IPS DF 6.9 (cell line): ENCODE data around the gene PLPP3.

Experiments
- DNase-seq: peaks from one replicate; pipeline ENCODE4 v3.0.0-alpha.2; 2013; ENCODE audit warnings: low read depth, low spot score
- H3K27ac ChIP-seq: one replicate; pipeline ENCODE4 v1.5.1; 2013; ENCODE audit warnings: low read length, control low read depth
- H3K27me3 ChIP-seq: 2 replicates; pipeline ENCODE4 v1.6.1; 2013; ENCODE audit warnings: mild to moderate bottlenecking, low read length; ENCODE audit not compliant: control insufficient read depth, insufficient read depth
- H3K36me3 ChIP-seq: 2 replicates; pipeline ENCODE4 v1.6.1; 2013; ENCODE audit warnings: low read length; ENCODE audit not compliant: control insufficient read depth, insufficient read depth
- H3K4me1 ChIP-seq: 2 replicates; pipeline ENCODE4 v1.6.1; 2013; ENCODE audit warnings: low read length; ENCODE audit not compliant: control insufficient read depth, insufficient read depth
- H3K4me3 ChIP-seq: 2 replicates; pipeline ENCODE4 v1.5.1; 2013; ENCODE audit warnings: mild to moderate bottlenecking, low read length
- H3K9me3 ChIP-seq: 2 replicates; pipeline ENCODE4 v1.6.1; 2013; ENCODE audit warnings: low read length, inconsistent platforms; ENCODE audit not compliant: control insufficient read depth, insufficient read depth
- WGBS: extraction: QIAGEN DNeasy Blood & Tissue Kit; methylation state at CpG from one replicate; pipeline ENCODE4 v1.1.7; 2013; ENCODE audit warnings: mixed read lengths, missing lambda C conversion rate; ENCODE audit not compliant: insufficient read length, insufficient coverage; 5-methylcytosine and 5-hydroxymethylcytosine counted together

PLPP3 gene

GRCh38 chr1:56548571-56548970 is 30.8 kb downstream of the PLPP3 start:
- Histone ChIP-seq H3K27me3 (no peaks in the 10 kb centered on the region), H3K4me1 (peaks cover 20% of the 10 kb centered on the region; the same call in 1 of the 2 replicates), H3K36me3 (no peaks in the 10 kb centered on the region), H3K9me3 (no peaks in the 10 kb centered on the region), H3K27ac (no peak overlapping the region), H3K4me3 (no peak overlapping the region)
- no peak for DNase-seq

GRCh38 chr1:56547977-56548376 is 31.4 kb downstream of the PLPP3 start:
- Histone ChIP-seq H3K27ac (no peak overlapping the region), H3K36me3 (no peaks in the 10 kb centered on the region), H3K27me3 (no peaks in the 10 kb centered on the region), H3K9me3 (no peaks in the 10 kb centered on the region), H3K4me1 (peaks cover 17% of the 10 kb centered on the region; the same call in 1 of the 2 replicates), H3K4me3 (no peak overlapping the region)
- no CpG with 5 or more reads among the region's 2 CpGs for WGBS
- no peak for DNase-seq

- no peak overlapping the region for H3K27ac ChIP-seq
- H3K27me3 ChIP-seq, result no peaks in the 10 kb centered on the region
- peaks cover 19% of the 10 kb centered on the region; the same call in 1 of the 2 replicates for H3K4me1 ChIP-seq
- no peaks in the 10 kb centered on the region for H3K9me3 ChIP-seq
- no peak overlapping the region for H3K4me3 ChIP-seq
- H3K36me3 ChIP-seq, result no peaks in the 10 kb centered on the region
- no CpG with 5 or more reads among the region's 1 CpG for WGBS
- no peak for DNase-seq
These were observed 31.9 kb downstream of the PLPP3 start for GRCh38 chr1:56547473-56547872.

- no CpG with 5 or more reads among the region's 8 CpGs for WGBS
- no peaks in the 10 kb centered on the region for H3K27me3 ChIP-seq
- no peaks in the 10 kb centered on the region for H3K9me3 ChIP-seq
- no peak overlapping the region for H3K27ac ChIP-seq
- no peak for DNase-seq
- peaks cover 12% of the 10 kb centered on the region; the same call in 1 of the 2 replicates for H3K4me1 ChIP-seq
- no peak overlapping the region for H3K4me3 ChIP-seq
- H3K36me3 ChIP-seq, result no peaks in the 10 kb centered on the region
These were observed 33.7 kb downstream of the PLPP3 start for GRCh38 chr1:56545711-56546110.

- Histone ChIP-seq H3K27me3 (no peaks in the 10 kb centered on the region), H3K36me3 (no peaks in the 10 kb centered on the region), H3K27ac (no peak overlapping the region), H3K4me1 (peaks cover 7% of the 10 kb centered on the region; the same call in 1 of the 2 replicates), H3K4me3 (no peak overlapping the region), H3K9me3 (no peaks in the 10 kb centered on the region)
- WGBS, result no CpG with 5 or more reads among the region's 2 CpGs
- DNase-seq, result no peak
These were observed 35.4 kb downstream of the PLPP3 start for GRCh38 chr1:56543783-56544612.

- Histone ChIP-seq H3K4me3 (no peak overlapping the region), H3K36me3 (no peaks in the 10 kb centered on the region), H3K27ac (no peak overlapping the region), H3K4me1 (peaks cover 7% of the 10 kb centered on the region; the same call in 1 of the 2 replicates), H3K9me3 (no peaks in the 10 kb centered on the region), H3K27me3 (no peaks in the 10 kb centered on the region)
- no CpG with 5 or more reads among the region's 5 CpGs for WGBS
- DNase-seq, result no peak
These were observed 36.7 kb downstream of the PLPP3 start for GRCh38 chr1:56542651-56543050.

- no CpG with 5 or more reads among the region's 1 CpG for WGBS
- H3K4me1 ChIP-seq, result peaks cover 13% of the 10 kb centered on the region; the same call in 1 of the 2 replicates
- H3K36me3 ChIP-seq, result no peaks in the 10 kb centered on the region
- H3K27ac ChIP-seq, result no peak overlapping the region
- no peak for DNase-seq
- H3K27me3 ChIP-seq, result no peaks in the 10 kb centered on the region
- H3K4me3 ChIP-seq, result no peak overlapping the region
- H3K9me3 ChIP-seq, result no peaks in the 10 kb centered on the region
These were observed 38.0 kb downstream of the PLPP3 start for GRCh38 chr1:56541408-56541807.

- Histone ChIP-seq H3K4me3 (no peak overlapping the region), H3K27ac (no peak overlapping the region), H3K4me1 (peaks cover 15% of the 10 kb centered on the region), H3K36me3 (no peaks in the 10 kb centered on the region), H3K27me3 (no peaks in the 10 kb centered on the region), H3K9me3 (no peaks in the 10 kb centered on the region)
- no CpG with 5 or more reads among the region's 2 CpGs for WGBS
- DNase-seq, result no peak
These were observed 38.9 kb downstream of the PLPP3 start for GRCh38 chr1:56540467-56540866.

GRCh38 chr1:56539520-56539931 is 39.8 kb downstream of the PLPP3 start:
- no peak overlapping the region for H3K27ac ChIP-seq
- no peak overlapping the region for H3K4me3 ChIP-seq
- no peaks in the 10 kb centered on the region for H3K27me3 ChIP-seq
- H3K4me1 ChIP-seq, result peaks cover 13% of the 10 kb centered on the region
- H3K9me3 ChIP-seq, result no peaks in the 10 kb centered on the region
- no peaks in the 10 kb centered on the region; the same call in 1 of the 2 replicates for H3K36me3 ChIP-seq
- WGBS, result no CpG with 5 or more reads among the region's 2 CpGs
- no peak for DNase-seq

GRCh38 chr1:56538532-56538931 is 40.8 kb downstream of the PLPP3 start:
- DNase-seq, result no peak
- Histone ChIP-seq H3K27me3 (no peaks in the 10 kb centered on the region), H3K4me1 (peaks cover 14% of the 10 kb centered on the region), H3K27ac (no peak overlapping the region), H3K36me3 (no peaks in the 10 kb centered on the region; the same call in 1 of the 2 replicates), H3K9me3 (no peaks in the 10 kb centered on the region), H3K4me3 (no peak overlapping the region)
- no CpG with 5 or more reads among the region's 3 CpGs for WGBS

- H3K36me3 ChIP-seq, result no peaks in the 10 kb centered on the region; the same call in 1 of the 2 replicates
- H3K27ac ChIP-seq, result no peak overlapping the region
- H3K9me3 ChIP-seq, result no peaks in the 10 kb centered on the region
- H3K4me3 ChIP-seq, result no peak overlapping the region
- DNase-seq, result no peak
- no CpG with 5 or more reads among the region's 1 CpG for WGBS
- H3K4me1 ChIP-seq, result peaks cover 15% of the 10 kb centered on the region
- no peaks in the 10 kb centered on the region for H3K27me3 ChIP-seq
These were observed 41.7 kb downstream of the PLPP3 start for GRCh38 chr1:56537660-56538059.
